ENCODE data around the gene AKAP12.

Gene AKAP12

DNA sequence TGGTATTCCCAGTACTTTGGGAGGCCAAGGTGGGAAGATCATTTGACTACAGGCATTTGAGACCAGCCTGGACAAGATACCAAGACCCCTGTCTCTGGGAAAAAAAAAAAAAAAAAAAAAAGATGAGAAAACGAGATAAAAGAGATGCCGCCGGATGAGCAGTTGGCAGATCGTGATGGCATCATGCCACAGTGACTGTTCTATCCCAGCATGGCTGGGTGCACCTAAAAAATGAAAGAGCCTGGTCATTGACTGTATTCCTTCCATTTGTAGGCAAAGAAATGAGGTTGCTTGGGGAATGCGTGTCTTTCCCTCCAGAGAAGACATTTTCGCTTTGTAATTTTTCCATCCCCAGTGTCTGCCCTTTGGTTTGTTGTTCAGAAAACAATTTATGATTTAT lies 12.9 kb downstream of the AKAP12 start:
- TF ChIP-seq, protein P1, sequence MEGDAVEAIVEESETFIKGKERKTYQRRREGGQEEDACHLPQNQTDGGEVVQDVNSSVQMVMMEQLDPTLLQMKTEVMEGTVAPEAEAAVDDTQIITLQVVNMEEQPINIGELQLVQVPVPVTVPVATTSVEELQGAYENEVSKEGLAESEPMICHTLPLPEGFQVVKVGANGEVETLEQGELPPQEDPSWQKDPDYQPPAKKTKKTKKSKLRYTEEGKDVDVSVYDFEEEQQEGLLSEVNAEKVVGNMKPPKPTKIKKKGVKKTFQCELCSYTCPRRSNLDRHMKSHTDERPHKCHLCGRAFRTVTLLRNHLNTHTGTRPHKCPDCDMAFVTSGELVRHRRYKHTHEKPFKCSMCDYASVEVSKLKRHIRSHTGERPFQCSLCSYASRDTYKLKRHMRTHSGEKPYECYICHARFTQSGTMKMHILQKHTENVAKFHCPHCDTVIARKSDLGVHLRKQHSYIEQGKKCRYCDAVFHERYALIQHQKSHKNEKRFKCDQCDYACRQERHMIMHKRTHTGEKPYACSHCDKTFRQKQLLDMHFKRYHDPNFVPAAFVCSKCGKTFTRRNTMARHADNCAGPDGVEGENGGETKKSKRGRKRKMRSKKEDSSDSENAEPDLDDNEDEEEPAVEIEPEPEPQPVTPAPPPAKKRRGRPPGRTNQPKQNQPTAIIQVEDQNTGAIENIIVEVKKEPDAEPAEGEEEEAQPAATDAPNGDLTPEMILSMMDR (IDR thresholded peaks at IDR 0.05) = no peak

DNA sequence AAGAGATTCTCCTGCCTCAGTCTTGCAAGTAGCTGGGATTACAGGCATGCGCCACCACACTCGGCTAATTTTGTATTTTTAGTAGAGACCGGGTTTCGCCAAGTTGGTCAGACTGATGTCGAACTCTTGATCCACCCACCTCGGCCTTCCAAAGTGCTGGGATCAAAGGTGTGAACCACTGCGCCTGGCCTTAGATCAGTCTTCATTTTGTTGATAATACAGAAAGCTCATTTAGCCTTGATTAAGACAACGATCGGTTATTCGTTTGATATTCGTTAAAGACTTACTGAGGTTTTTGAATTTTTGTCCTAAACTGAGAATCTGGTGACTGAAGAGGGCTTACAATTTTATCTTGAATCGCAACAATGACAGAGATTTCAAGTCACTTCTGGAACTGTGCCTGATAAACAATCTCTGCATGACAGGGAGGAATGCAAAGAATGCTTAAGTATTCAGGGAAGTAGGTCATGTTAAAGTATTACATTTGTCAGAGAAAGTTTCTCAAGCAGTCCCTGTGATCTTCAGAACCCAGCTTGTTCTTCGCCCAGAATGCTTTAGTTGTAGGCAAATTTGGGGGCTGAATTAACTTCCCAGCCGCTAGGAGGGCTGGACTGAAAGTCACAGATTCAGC lies 14.8 kb downstream of the AKAP12 start:
- TF ChIP-seq, protein P1 (IDR thresholded peaks at IDR 0.05) = no peak

DNA sequence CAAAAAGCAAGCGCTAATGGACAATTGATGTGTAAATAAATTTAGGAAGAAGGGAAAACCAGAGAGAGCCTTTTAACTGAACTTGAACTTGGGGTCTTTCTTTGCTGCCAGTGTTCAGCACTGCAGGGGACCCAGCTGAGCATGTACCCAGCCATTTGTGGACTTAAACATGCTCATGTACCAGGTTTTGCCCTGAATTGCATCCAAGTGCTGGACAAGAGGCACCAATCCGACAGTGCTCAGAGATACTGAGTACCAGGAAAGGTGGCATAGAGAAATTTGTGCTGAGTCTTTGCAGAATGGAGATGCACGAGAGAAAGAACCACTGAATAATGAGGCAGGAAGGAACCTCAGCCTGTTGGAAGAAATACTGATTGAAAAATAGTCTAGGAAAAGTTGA lies 16.0 kb downstream of the AKAP12 start:
- TF ChIP-seq, protein P1 (IDR thresholded peaks at IDR 0.05) = no peak

DNA sequence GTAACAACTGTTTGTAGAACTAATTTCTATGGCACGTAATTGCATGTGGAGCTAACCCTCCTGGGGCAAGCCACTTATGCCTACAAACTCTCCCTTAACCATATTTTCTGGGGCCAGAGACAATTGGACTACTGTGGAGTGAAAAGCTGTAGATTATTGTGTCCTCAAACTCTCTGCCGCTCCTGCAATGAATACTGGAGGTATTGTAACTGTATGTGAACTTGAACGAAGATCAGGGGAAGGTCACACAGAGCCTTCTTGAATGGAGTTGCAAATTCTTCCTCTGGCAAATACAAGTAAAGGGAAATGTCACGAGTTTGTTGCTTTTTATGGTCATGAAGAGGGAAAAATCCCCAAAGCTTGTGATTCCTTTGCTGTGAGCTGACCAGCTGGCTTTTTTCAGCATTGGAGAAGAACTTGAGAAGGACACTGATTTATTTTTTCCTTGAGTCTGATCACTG lies 18.2 kb downstream of the AKAP12 start:
- TF ChIP-seq, protein P1 (IDR thresholded peaks at IDR 0.05) = no peak

DNA sequence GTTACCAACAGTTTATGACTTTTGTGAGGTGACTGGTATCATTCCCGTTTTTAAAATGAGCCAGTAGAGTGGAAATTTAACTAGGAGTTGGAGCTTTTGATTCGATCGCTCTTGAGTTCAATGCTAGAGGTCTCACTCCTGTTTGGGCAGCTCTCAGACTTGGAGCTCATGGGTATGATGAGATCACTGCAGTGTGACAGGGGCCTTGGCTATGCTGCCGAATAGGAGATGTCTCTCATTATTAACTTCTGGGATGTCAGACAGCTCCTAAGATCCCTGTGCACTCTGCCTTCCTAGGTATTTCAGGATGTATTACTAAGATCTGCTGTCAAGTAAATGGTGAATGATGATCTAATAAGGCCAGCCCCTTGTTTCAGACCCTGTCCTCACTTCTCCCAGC lies 20.4 kb downstream of the AKAP12 start:
- TF ChIP-seq, protein P1 (IDR thresholded peaks at IDR 0.05) = no peak

DNA sequence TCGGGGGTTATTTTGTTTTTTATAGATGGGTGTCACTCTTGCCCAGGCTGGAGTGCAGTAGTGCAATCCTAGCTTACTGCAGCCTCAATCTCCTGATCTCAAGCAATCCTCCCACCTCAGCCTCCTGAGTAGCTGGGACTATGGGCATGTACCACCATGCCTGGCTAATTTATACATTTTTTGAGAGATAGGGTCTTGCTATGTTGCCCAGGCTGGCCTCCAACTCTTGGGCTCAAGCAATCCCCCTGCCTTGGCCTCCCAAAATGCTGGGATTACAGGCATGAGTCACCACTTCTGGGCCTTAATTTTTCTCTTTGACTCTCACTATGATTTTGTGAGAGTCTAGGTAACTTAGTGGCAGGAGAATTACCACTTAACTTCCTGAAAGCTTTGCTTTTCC lies 23.3 kb downstream of the AKAP12 start:
- TF ChIP-seq, protein P1 (IDR thresholded peaks at IDR 0.05) = no peak

DNA sequence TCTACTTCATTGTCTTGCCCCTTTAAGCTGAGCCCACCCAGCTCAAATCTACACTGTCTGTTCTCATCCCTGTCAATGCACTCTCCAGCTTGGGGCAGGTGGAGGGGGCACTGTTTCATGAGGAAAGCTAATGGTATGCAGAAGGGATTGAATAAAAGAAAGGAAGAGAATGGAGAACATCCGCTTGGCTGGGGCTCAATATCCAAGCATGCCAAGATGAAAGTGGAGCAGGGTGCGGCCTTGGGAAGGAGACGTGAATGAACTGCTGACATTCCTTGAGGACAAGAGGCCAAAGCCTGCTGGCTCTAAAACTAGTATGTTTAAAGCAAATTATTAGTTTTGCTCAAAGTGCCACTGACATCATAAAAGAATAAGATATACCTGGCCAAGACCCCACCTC lies 24.2 kb downstream of the AKAP12 start:
- TF ChIP-seq, protein P1 (IDR thresholded peaks at IDR 0.05) = no peak

DNA sequence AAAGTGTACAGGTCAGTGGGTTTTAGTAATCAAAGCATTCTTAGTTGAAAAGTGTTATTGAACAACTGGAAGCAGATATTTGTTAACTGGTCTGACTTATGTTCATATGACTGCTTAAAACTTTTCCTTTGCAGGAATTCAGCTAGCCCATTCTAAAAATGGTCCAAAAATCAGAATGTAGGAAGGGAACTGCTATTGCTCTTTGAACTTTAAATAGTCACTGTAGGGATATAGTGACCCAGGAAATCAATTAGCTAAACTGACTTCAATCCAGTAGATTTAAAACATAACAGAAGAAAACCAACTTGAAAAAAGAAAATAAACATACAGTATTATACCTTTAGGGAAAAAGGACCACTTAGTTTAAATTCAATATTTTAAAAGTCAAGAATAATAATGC lies 25.5 kb downstream of the AKAP12 start:
- TF ChIP-seq, protein P1 (IDR thresholded peaks at IDR 0.05) = no peak
